Testis (tissue), 2 donors: ENCODE measurements around the gene TMEM18.

Experiments used
- CTCF ChIP-seq, 3 experiments: fragments of 450-650 bp in 2 of 3; fragments of 200-600 bp in 1 of 3; sonication (generic) in 1 of 3; IDR thresholded peaks; one replicate each; pipeline ENCODE4 v1.5.1; 2016 to 2019; ENCODE audit warnings: antibody characterized with exemption in 3 of 3, mild to moderate bottlenecking in 2 of 3, moderate library complexity in 1 of 3
- POLR2A ChIP-seq: fragments of 450-650 bp; IDR thresholded peaks from one replicate; pipeline ENCODE4 v1.6.1; 2017; ENCODE audit warnings: antibody characterized with exemption, mild to moderate bottlenecking, moderate library complexity

GRCh38 chr2:705971-706511 is 28.8 kb upstream of the TMEM18 start:
- TF ChIP-seq CTCF (IDR thresholded peaks at IDR 0.05) (no peak), POLR2A (no peak)
